ENCODE data around the gene HMCN1.

DNA sequence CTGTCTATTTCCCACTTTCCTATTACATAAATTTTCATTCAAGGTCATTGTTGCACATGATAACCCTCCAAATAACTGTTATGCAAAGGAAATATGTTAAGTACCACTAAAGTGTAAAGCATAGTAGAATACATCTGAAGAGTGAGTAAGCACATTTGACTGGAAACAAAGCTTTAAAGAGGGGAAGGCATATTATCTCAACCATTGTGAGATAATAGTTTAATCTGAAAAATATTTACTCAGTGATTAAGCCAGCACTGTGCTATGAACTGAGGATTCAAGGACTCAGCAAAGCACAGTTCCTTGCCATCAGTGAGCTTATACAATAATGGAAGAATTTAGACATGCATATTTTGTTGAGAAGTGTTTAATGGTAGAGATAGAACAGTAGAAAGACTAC is 127.4 kb downstream of the HMCN1 start:
- TF ChIP-seq, protein P1, sequence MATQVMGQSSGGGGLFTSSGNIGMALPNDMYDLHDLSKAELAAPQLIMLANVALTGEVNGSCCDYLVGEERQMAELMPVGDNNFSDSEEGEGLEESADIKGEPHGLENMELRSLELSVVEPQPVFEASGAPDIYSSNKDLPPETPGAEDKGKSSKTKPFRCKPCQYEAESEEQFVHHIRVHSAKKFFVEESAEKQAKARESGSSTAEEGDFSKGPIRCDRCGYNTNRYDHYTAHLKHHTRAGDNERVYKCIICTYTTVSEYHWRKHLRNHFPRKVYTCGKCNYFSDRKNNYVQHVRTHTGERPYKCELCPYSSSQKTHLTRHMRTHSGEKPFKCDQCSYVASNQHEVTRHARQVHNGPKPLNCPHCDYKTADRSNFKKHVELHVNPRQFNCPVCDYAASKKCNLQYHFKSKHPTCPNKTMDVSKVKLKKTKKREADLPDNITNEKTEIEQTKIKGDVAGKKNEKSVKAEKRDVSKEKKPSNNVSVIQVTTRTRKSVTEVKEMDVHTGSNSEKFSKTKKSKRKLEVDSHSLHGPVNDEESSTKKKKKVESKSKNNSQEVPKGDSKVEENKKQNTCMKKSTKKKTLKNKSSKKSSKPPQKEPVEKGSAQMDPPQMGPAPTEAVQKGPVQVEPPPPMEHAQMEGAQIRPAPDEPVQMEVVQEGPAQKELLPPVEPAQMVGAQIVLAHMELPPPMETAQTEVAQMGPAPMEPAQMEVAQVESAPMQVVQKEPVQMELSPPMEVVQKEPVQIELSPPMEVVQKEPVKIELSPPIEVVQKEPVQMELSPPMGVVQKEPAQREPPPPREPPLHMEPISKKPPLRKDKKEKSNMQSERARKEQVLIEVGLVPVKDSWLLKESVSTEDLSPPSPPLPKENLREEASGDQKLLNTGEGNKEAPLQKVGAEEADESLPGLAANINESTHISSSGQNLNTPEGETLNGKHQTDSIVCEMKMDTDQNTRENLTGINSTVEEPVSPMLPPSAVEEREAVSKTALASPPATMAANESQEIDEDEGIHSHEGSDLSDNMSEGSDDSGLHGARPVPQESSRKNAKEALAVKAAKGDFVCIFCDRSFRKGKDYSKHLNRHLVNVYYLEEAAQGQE (IDR thresholded peaks at IDR 0.05; ENCODE audit: insufficient read depth in 1 of 2, low read depth in 2 of 2, low read length in 2 of 2) = no peak
- TF ChIP-seq TAF1 (IDR thresholded peaks at IDR 0.05; ENCODE audit: borderline replicate concordance, insufficient read depth, low read length) (no peak), POLR2AphosphoS5 (IDR thresholded peaks at IDR 0.05; ENCODE audit: low read depth, low read length) (no peak), FOXP2 (optimal IDR thresholded peaks at IDR 0.05; ENCODE audit: borderline replicate concordance, extremely low read depth, extremely low read length, insufficient read depth) (no peak), SIN3A (IDR thresholded peaks at IDR 0.05; ENCODE audit: borderline replicate concordance, insufficient read depth, low read length) (no peak)
